Esophagus squamous epithelium (tissue), 4 donors: ENCODE results near the gene ENPP3.

ENCODE experiments used
- CTCF ChIP-seq, 6 experiments: fragments of 450-650 bp in 4 of 6; fragments of 200-600 bp in 2 of 6; sonication (generic) in 2 of 6; IDR thresholded peaks; one replicate each; pipeline ENCODE4 v1.5.1; 2016 to 2019; ENCODE audit warnings: antibody characterized with exemption in 6 of 6, mild to moderate bottlenecking in 4 of 6, moderate library complexity in 4 of 6
- POLR2A ChIP-seq, 4 donors: fragments of 450-650 bp; IDR thresholded peaks; one replicate each; pipeline ENCODE4 v1.6.1; 2017; ENCODE audit warnings: antibody characterized with exemption in 4 of 4, mild to moderate bottlenecking in 4 of 4, moderate library complexity in 3 of 4

- no peak for TF ChIP-seq CTCF (IDR thresholded peaks at IDR 0.05)
- no peak for TF ChIP-seq POLR2A (IDR thresholded peaks at IDR 0.05)
Measured at GRCh38 chr6:131600716-131601115, 36.4 kb upstream of the ENPP3 start.
